ENCODE measurements around the gene RAB5B.

The RAB5B gene

DNA sequence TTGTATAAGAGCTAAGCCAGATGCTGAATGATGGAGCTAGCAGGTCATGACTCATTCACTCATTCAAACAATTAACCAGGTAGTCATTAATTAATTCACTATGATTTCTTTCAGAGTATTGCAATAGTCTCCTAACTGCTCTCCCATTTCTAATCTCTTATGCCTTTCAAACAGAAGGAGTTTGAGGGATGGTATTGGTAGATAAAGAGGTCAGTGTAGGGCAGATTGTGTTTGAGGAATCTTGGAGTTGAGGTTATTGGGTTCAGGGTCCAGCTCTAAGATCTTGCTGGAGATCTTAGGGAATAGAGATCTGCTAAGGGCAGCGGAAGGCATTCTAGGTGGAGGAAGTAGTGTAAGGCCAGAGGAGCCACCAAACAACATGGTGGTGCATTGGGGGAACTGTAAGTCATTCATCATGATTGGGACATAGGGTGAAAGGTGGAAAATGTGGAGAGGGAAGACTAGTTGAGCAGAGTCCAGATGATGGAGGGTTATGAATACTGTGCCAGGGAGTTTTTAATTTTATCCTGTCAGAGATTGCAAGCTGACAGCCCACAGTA is 31.2 kb upstream of the RAB5B start:
- TF ChIP-seq EZH2phosphoT487 (IDR thresholded peaks at IDR 0.05; ENCODE audit: borderline replicate concordance): no peak
- TF ChIP-seq, protein P1, sequence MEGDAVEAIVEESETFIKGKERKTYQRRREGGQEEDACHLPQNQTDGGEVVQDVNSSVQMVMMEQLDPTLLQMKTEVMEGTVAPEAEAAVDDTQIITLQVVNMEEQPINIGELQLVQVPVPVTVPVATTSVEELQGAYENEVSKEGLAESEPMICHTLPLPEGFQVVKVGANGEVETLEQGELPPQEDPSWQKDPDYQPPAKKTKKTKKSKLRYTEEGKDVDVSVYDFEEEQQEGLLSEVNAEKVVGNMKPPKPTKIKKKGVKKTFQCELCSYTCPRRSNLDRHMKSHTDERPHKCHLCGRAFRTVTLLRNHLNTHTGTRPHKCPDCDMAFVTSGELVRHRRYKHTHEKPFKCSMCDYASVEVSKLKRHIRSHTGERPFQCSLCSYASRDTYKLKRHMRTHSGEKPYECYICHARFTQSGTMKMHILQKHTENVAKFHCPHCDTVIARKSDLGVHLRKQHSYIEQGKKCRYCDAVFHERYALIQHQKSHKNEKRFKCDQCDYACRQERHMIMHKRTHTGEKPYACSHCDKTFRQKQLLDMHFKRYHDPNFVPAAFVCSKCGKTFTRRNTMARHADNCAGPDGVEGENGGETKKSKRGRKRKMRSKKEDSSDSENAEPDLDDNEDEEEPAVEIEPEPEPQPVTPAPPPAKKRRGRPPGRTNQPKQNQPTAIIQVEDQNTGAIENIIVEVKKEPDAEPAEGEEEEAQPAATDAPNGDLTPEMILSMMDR (conservative IDR thresholded peaks at IDR 0.05; ENCODE audit: low read length): no peak
- H2AFZ ChIP-seq (ENCODE audit: low read length): no peak overlapping the region
- no peak overlapping the region for H3K4me2 ChIP-seq (ENCODE audit: low read depth, low read length, poor library complexity, severe bottlenecking)
- peaks cover 27% of the 10 kb centered on the region; the same call in 1 of the 2 replicates for H3K36me3 ChIP-seq (ENCODE audit: insufficient read depth, low read length)
- no peaks in the 10 kb centered on the region for H3F3A ChIP-seq (ENCODE audit: low read depth)
- H3K9ac ChIP-seq (ENCODE audit: low read depth, low read length, poor library complexity, severe bottlenecking): no peak overlapping the region
- H3K4me1 ChIP-seq (ENCODE audit: insufficient read depth, low read length, poor library complexity, severe bottlenecking): peaks cover 5% of the 10 kb centered on the region
- H3K9me2 ChIP-seq (replicated peaks; ENCODE audit: low read depth, low read length): no peaks in the 10 kb centered on the region
- no peaks in the 10 kb centered on the region for H3K27me3 ChIP-seq (ENCODE audit: insufficient read depth, low read length, poor library complexity, severe bottlenecking)
- no peak overlapping the region for H3K4me3 ChIP-seq (ENCODE audit: low read length, poor library complexity, severe bottlenecking)
- no peaks in the 10 kb centered on the region for H3K79me2 ChIP-seq (ENCODE audit: insufficient read depth, low read length)
- H3K9me3 ChIP-seq (ENCODE audit: insufficient read depth, low read depth, low read length): no peaks in the 10 kb centered on the region
- H4K20me1 ChIP-seq (ENCODE audit: insufficient read depth, low read length, poor library complexity, severe bottlenecking): no peaks in the 10 kb centered on the region

DNA sequence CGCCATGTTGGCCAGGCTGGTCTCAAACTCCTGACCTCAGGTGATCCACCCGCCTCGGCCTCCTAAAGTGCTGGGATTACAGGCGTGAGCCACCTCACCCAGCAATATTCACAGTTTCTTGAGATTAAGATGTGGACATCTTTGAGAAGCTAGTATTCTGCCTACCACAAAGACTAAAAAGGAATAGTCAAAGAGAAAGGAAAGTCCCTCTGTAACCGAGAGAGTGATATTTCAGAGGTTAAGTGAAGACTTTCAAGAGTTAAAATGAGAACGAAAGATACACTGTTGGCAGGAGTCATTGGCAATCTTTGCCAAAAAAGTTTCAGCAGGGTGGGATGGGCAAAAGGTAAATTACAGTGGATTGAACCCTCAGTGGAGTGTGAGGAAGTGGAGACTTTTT is 27.3 kb upstream of the RAB5B start:
- H3K4me2 ChIP-seq (ENCODE audit: low read depth, low read length, poor library complexity, severe bottlenecking): no peak overlapping the region
- TF ChIP-seq, protein P1 (conservative IDR thresholded peaks at IDR 0.05; ENCODE audit: low read length): no peak
- no peak for TF ChIP-seq EZH2phosphoT487 (IDR thresholded peaks at IDR 0.05; ENCODE audit: borderline replicate concordance)
- H3K9ac ChIP-seq (ENCODE audit: low read depth, low read length, poor library complexity, severe bottlenecking): no peak overlapping the region
- H3K27me3 ChIP-seq (ENCODE audit: insufficient read depth, low read length, poor library complexity, severe bottlenecking): no peaks in the 10 kb centered on the region
- no peaks in the 10 kb centered on the region for H3K9me2 ChIP-seq (replicated peaks; ENCODE audit: low read depth, low read length)
- H3K9me3 ChIP-seq (ENCODE audit: insufficient read depth, low read depth, low read length): no peaks in the 10 kb centered on the region
- H3K79me2 ChIP-seq (ENCODE audit: insufficient read depth, low read length): no peaks in the 10 kb centered on the region
- no peaks in the 10 kb centered on the region for H3K4me1 ChIP-seq (ENCODE audit: insufficient read depth, low read length, poor library complexity, severe bottlenecking)
- no peak overlapping the region for H3K4me3 ChIP-seq (ENCODE audit: low read length, poor library complexity, severe bottlenecking)
- H3F3A ChIP-seq (ENCODE audit: low read depth): no peaks in the 10 kb centered on the region
- no peak overlapping the region for H2AFZ ChIP-seq (ENCODE audit: low read length)
- H3K36me3 ChIP-seq (ENCODE audit: insufficient read depth, low read length): peaks cover 27% of the 10 kb centered on the region; the same call in 1 of the 2 replicates
- no peaks in the 10 kb centered on the region for H4K20me1 ChIP-seq (ENCODE audit: insufficient read depth, low read length, poor library complexity, severe bottlenecking)

DNA sequence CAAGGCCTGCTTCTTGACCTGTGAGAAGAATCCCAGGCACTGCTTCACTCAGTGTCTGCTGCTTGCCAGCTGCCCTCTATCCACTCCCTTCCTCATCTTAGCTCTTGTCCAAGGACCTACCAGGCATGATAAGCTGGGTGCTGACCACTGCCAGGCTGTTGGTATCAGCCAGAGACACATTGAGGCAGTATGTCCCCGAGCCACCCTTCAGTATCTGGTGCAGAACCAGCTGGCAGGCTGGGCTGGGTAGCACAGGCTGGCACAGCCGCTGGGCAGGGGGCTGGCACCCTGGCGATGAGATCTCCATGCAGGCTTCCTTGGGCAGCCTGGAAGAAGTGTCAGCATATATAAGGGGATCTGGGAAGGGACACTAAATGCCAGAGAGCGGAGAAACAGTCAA is 18.5 kb upstream of the RAB5B start:
- no peak overlapping the region for H2AFZ ChIP-seq (ENCODE audit: low read length)
- peaks cover 28% of the 10 kb centered on the region; the same call in 1 of the 2 replicates for H3K36me3 ChIP-seq (ENCODE audit: insufficient read depth, low read length)
- H3K27me3 ChIP-seq (ENCODE audit: insufficient read depth, low read length, poor library complexity, severe bottlenecking): no peaks in the 10 kb centered on the region
- no peak overlapping the region for H3K9ac ChIP-seq (ENCODE audit: low read depth, low read length, poor library complexity, severe bottlenecking)
- no peaks in the 10 kb centered on the region for H4K20me1 ChIP-seq (ENCODE audit: insufficient read depth, low read length, poor library complexity, severe bottlenecking)
- no peak overlapping the region for H3K4me3 ChIP-seq (ENCODE audit: low read length, poor library complexity, severe bottlenecking)
- H3K79me2 ChIP-seq (ENCODE audit: insufficient read depth, low read length): no peaks in the 10 kb centered on the region
- TF ChIP-seq EZH2phosphoT487 (IDR thresholded peaks at IDR 0.05; ENCODE audit: borderline replicate concordance): no peak
- TF ChIP-seq, protein P1 (conservative IDR thresholded peaks at IDR 0.05; ENCODE audit: low read length): no peak
- no peaks in the 10 kb centered on the region for H3K9me2 ChIP-seq (replicated peaks; ENCODE audit: low read depth, low read length)
- H3K4me1 ChIP-seq (ENCODE audit: insufficient read depth, low read length, poor library complexity, severe bottlenecking): no peaks in the 10 kb centered on the region
- no peak overlapping the region for H3K4me2 ChIP-seq (ENCODE audit: low read depth, low read length, poor library complexity, severe bottlenecking)
- no peaks in the 10 kb centered on the region for H3F3A ChIP-seq (ENCODE audit: low read depth)
- H3K9me3 ChIP-seq (ENCODE audit: insufficient read depth, low read depth, low read length): no peaks in the 10 kb centered on the region

Data from Loucy (cell line).